Glutamatergic neuron (in vitro differentiated cells): ENCODE results near the gene RPS6KC1. TPM values are rescaled to one million over a fixed set of nuclear protein-coding genes. Genes with fewer than 3 reads are reported as not detected.

ENCODE experiments used
- DNase-seq: peaks from one replicate; pipeline ENCODE4 v3.0.0; 2022
- H3K27ac Mint-ChIP-seq: one replicate; pipeline ENCODE4 v1.8.0; 2020; ENCODE audit warnings: mild to moderate bottlenecking, mixed read lengths, inconsistent platforms; ENCODE audit not compliant: unreplicated experiment
- H3K27me3 Mint-ChIP-seq: one replicate; pipeline ENCODE4 v1.8.0; 2020; ENCODE audit warnings: mild to moderate bottlenecking, moderate library complexity, mixed read lengths, inconsistent platforms; ENCODE audit not compliant: unreplicated experiment
- H3K36me3 Mint-ChIP-seq: one replicate; pipeline ENCODE4 v1.8.0; 2020; ENCODE audit warnings: mild to moderate bottlenecking, mixed read lengths, inconsistent platforms; ENCODE audit not compliant: unreplicated experiment
- H3K4me1 Mint-ChIP-seq: one replicate; pipeline ENCODE4 v1.8.0; 2020; ENCODE audit warnings: mild to moderate bottlenecking, low read depth, mixed read lengths, inconsistent platforms; ENCODE audit not compliant: unreplicated experiment
- H3K4me3 Mint-ChIP-seq: one replicate; pipeline ENCODE4 v1.8.0; 2020; ENCODE audit warnings: mild to moderate bottlenecking, mixed read lengths, inconsistent platforms; ENCODE audit not compliant: unreplicated experiment
- H3K9me3 Mint-ChIP-seq: one replicate; pipeline ENCODE4 v1.8.0; 2020; ENCODE audit warnings: mild to moderate bottlenecking, moderate library complexity, mixed read lengths, inconsistent platforms; ENCODE audit not compliant: unreplicated experiment
- CTCF ChIP-seq: fragments of 200-600 bp; sonication (generic); IDR thresholded peaks from one replicate; pipeline ENCODE4 v1.5.0; 2021; ENCODE audit not compliant: partially characterized antibody, unreplicated experiment
- total RNA-seq: library from RNA; stranded (reverse); fragmentation: NEBNext Ultra II Directional; extraction: Animal tissue kit (Norgen Biotek cat#: 25700); gene quantifications from one replicate; pipeline ENCODE4 v1.2.1, GENCODE V29; 2021; ENCODE audit not compliant: unreplicated experiment

RPS6KC1 gene
- total RNA-seq, 1 donor from 2014 or later: 23.9 TPM

GRCh38 chr1:213266983-213267772 is 216.1 kb downstream of the RPS6KC1 start:
- no peaks in the 10 kb centered on the region for H3K36me3 Mint-ChIP-seq
- no peak for DNase-seq
- H3K4me1 Mint-ChIP-seq: no peaks in the 10 kb centered on the region
- H3K9me3 Mint-ChIP-seq: no peaks in the 10 kb centered on the region
- no peak for TF ChIP-seq CTCF
- no peak overlapping the region for H3K27ac Mint-ChIP-seq
- no peaks in the 10 kb centered on the region for H3K27me3 Mint-ChIP-seq
- H3K4me3 Mint-ChIP-seq: no peak overlapping the region

- H3K4me3 Mint-ChIP-seq: no peak overlapping the region
- no peaks in the 10 kb centered on the region for H3K27me3 Mint-ChIP-seq
- DNase-seq: no peak
- no peak overlapping the region for H3K27ac Mint-ChIP-seq
- no peak for TF ChIP-seq CTCF
- H3K4me1 Mint-ChIP-seq: no peaks in the 10 kb centered on the region
- H3K36me3 Mint-ChIP-seq: no peaks in the 10 kb centered on the region
- no peaks in the 10 kb centered on the region for H3K9me3 Mint-ChIP-seq
Measured at GRCh38 chr1:213268221-213268620, 217.2 kb downstream of the RPS6KC1 start.

GRCh38 chr1:213269829-213270228 is 218.8 kb downstream of the RPS6KC1 start:
- H3K27me3 Mint-ChIP-seq: no peaks in the 10 kb centered on the region
- H3K4me3 Mint-ChIP-seq: no peak overlapping the region
- no peak for TF ChIP-seq CTCF
- H3K36me3 Mint-ChIP-seq: no peaks in the 10 kb centered on the region
- H3K27ac Mint-ChIP-seq: no peak overlapping the region
- no peaks in the 10 kb centered on the region for H3K4me1 Mint-ChIP-seq
- peaks cover under 1% of the 10 kb centered on the region for H3K9me3 Mint-ChIP-seq
- no peak for DNase-seq

- H3K9me3 Mint-ChIP-seq: peaks cover 2% of the 10 kb centered on the region
- no peak overlapping the region for H3K27ac Mint-ChIP-seq
- TF ChIP-seq CTCF: no peak
- H3K36me3 Mint-ChIP-seq: no peaks in the 10 kb centered on the region
- H3K27me3 Mint-ChIP-seq: no peaks in the 10 kb centered on the region
- no peaks in the 10 kb centered on the region for H3K4me1 Mint-ChIP-seq
- no peak for DNase-seq
- H3K4me3 Mint-ChIP-seq: no peak overlapping the region
Measured at GRCh38 chr1:213273546-213273945, 222.5 kb downstream of the RPS6KC1 start.

- H3K27me3 Mint-ChIP-seq: no peaks in the 10 kb centered on the region
- no peak overlapping the region for H3K4me3 Mint-ChIP-seq
- H3K4me1 Mint-ChIP-seq: no peaks in the 10 kb centered on the region
- DNase-seq: no peak
- no peaks in the 10 kb centered on the region for H3K36me3 Mint-ChIP-seq
- TF ChIP-seq CTCF: no peak
- peaks cover 2% of the 10 kb centered on the region for H3K9me3 Mint-ChIP-seq
- H3K27ac Mint-ChIP-seq: no peak overlapping the region
Measured at GRCh38 chr1:213274140-213274539, 223.1 kb downstream of the RPS6KC1 start.
